ENCODE results near the gene TPRG1. TPM values are rescaled to one million over a fixed set of nuclear protein-coding genes. Genes with fewer than 3 reads are reported as not detected.

The TPRG1 gene
- total RNA-seq, 2 donors from 2014 or later: 0.69 to 1.3 TPM

DNA sequence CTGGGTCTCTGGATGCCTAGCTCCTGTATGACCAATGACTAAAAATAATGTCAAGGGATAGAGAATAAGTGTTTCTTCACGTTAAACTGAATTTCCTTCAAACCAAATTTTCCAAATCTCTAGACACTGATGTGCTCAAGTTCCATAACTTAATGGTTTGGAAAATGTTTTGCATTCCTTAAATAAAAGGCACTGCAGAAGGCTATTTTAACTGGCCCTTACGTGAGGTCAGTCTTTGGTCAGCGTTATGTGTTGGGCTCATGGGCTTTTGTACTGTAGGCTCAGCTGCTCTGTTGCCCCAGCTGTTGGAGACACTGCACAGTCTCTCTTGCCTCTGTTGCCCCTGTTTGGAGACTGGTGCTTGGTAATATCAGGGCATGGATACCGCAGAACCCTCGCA, 188.5 kb downstream of the TPRG1 start:
- Histone ChIP-seq H3K27me3 (ENCODE audit: control insufficient read depth, insufficient read depth, low read length, poor library complexity, severe bottlenecking) (no peaks in the 10 kb centered on the region), H3K9ac (ENCODE audit: extremely low read depth, low read length, poor library complexity, severe bottlenecking) (no peak overlapping the region), H3K9me3 (ENCODE audit: control insufficient read depth, low read length) (no peaks in the 10 kb centered on the region), H3K4me1 (ENCODE audit: control insufficient read depth, insufficient read depth, low read length) (no peaks in the 10 kb centered on the region), H3K36me3 (ENCODE audit: control insufficient read depth, insufficient read depth, low read length) (no peaks in the 10 kb centered on the region), H3K27ac (ENCODE audit: low read depth, low read length) (no peak overlapping the region), H3K4me3 (ENCODE audit: low read length) (no peak overlapping the region)
- 90 to 100% methylated on average over 4 to 5 of the region's 5 CpGs for WGBS, 2 experiments (ENCODE audit: insufficient coverage in 1 of 2, insufficient read length in 1 of 2)
- Mint-ChIP-seq H3K36me3 (ENCODE audit: low read depth) (no peaks in the 10 kb centered on the region), H3K4me3 (no peak overlapping the region), H3K27me3 (ENCODE audit: insufficient read depth) (peaks cover 9% of the 10 kb centered on the region), H3K4me1 (peaks cover 9% of the 10 kb centered on the region), H3K9me3 (no peaks in the 10 kb centered on the region), H3K27ac (no peak overlapping the region)
- no peak for DNase-seq
- TF ChIP-seq, protein P1, sequence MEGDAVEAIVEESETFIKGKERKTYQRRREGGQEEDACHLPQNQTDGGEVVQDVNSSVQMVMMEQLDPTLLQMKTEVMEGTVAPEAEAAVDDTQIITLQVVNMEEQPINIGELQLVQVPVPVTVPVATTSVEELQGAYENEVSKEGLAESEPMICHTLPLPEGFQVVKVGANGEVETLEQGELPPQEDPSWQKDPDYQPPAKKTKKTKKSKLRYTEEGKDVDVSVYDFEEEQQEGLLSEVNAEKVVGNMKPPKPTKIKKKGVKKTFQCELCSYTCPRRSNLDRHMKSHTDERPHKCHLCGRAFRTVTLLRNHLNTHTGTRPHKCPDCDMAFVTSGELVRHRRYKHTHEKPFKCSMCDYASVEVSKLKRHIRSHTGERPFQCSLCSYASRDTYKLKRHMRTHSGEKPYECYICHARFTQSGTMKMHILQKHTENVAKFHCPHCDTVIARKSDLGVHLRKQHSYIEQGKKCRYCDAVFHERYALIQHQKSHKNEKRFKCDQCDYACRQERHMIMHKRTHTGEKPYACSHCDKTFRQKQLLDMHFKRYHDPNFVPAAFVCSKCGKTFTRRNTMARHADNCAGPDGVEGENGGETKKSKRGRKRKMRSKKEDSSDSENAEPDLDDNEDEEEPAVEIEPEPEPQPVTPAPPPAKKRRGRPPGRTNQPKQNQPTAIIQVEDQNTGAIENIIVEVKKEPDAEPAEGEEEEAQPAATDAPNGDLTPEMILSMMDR (conservative IDR thresholded peaks at IDR 0.05): no peak

- H3K36me3 Mint-ChIP-seq (ENCODE audit: low read depth): no peaks in the 10 kb centered on the region
- H3K9ac ChIP-seq (ENCODE audit: extremely low read depth, low read length, poor library complexity, severe bottlenecking): no peak overlapping the region
- no peak overlapping the region for H3K4me3 Mint-ChIP-seq
- peaks cover 3% of the 10 kb centered on the region for H3K4me1 Mint-ChIP-seq
- no peaks in the 10 kb centered on the region for H3K9me3 Mint-ChIP-seq
- no peak overlapping the region for H3K27ac Mint-ChIP-seq
- no peaks in the 10 kb centered on the region for H3K27me3 ChIP-seq (ENCODE audit: control insufficient read depth, insufficient read depth, low read length, poor library complexity, severe bottlenecking)
- no peak for DNase-seq
- no peaks in the 10 kb centered on the region for H3K36me3 ChIP-seq (ENCODE audit: control insufficient read depth, insufficient read depth, low read length)
- H3K9me3 ChIP-seq (ENCODE audit: control insufficient read depth, low read length): no peaks in the 10 kb centered on the region
- TF ChIP-seq, protein P1 (conservative IDR thresholded peaks at IDR 0.05): no peak
- 79 to 100% methylated on average over 1 to 2 of the region's 2 CpGs for WGBS, 2 experiments (ENCODE audit: insufficient coverage in 1 of 2, insufficient read length in 1 of 2)
- no peak overlapping the region for H3K27ac ChIP-seq (ENCODE audit: low read depth, low read length)
- H3K27me3 Mint-ChIP-seq (ENCODE audit: insufficient read depth): peaks cover 9% of the 10 kb centered on the region
- H3K4me3 ChIP-seq (ENCODE audit: low read length): no peak overlapping the region
- no peaks in the 10 kb centered on the region for H3K4me1 ChIP-seq (ENCODE audit: control insufficient read depth, insufficient read depth, low read length)
Measured at GRCh38 chr3:189361103-189361835, 189.5 kb downstream of the TPRG1 start.

GRCh38 chr3:189363590-189364255, 192.0 kb downstream of the TPRG1 start:
- Mint-ChIP-seq H3K4me3 (no peak overlapping the region), H3K27ac (no peak overlapping the region), H3K27me3 (ENCODE audit: insufficient read depth) (peaks cover 9% of the 10 kb centered on the region), H3K4me1 (peaks cover 3% of the 10 kb centered on the region), H3K36me3 (ENCODE audit: low read depth) (no peaks in the 10 kb centered on the region), H3K9me3 (no peaks in the 10 kb centered on the region)
- H3K9me3 ChIP-seq (ENCODE audit: control insufficient read depth, low read length): no peaks in the 10 kb centered on the region
- no peak for DNase-seq
- 84 to 86% methylated on average over 1 to 3 of the region's 3 CpGs for WGBS, 2 experiments (ENCODE audit: insufficient coverage in 1 of 2, insufficient read length in 1 of 2)
- H3K36me3 ChIP-seq (ENCODE audit: control insufficient read depth, insufficient read depth, low read length): no peaks in the 10 kb centered on the region
- H3K4me3 ChIP-seq (ENCODE audit: low read length): no peak overlapping the region
- H3K27me3 ChIP-seq (ENCODE audit: control insufficient read depth, insufficient read depth, low read length, poor library complexity, severe bottlenecking): no peaks in the 10 kb centered on the region
- no peak overlapping the region for H3K27ac ChIP-seq (ENCODE audit: low read depth, low read length)
- TF ChIP-seq, protein P1 (conservative IDR thresholded peaks at IDR 0.05): no peak
- H3K9ac ChIP-seq (ENCODE audit: extremely low read depth, low read length, poor library complexity, severe bottlenecking): no peak overlapping the region
- H3K4me1 ChIP-seq (ENCODE audit: control insufficient read depth, insufficient read depth, low read length): no peaks in the 10 kb centered on the region

All from endodermal cell (in vitro differentiated cells).